Measurements from ENCODE around the gene MBNL1. TPM values are rescaled to one million over a fixed set of nuclear protein-coding genes. Genes with fewer than 3 reads are reported as not detected.
"Not testable (repeated sequence)": the region's sequence is repeated elsewhere in the genome, so short reads cannot be mapped to it uniquely, and the experiment has no call there.

Gene MBNL1
- total RNA-seq, 4 donors from 2014 or later: 353 to 653 (median 495) TPM

DNA sequence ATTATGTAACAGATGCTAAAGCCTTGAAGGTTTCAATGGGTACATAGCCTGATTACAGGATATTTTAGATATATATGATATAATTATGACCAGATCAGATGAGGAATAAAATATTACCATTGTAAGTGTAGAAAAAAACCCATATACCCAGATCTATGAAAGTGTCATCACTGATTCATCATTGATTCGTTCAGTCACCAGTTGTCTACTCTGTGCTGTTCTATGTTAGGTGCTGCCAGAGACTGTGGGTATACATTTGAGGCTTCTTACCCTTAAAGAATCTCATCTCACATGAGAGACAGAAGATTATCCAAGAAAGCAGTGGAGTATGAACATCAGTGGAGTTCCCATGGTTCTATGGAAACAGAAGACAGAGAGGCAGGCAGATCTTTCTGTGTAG is 92.2 kb downstream of the MBNL1 start:
- no peaks in the 10 kb centered on the region for H3K9me3 ChIP-seq
- peak overlapping the region in 1 of 4 donors; percentile 20 for H3K27ac ChIP-seq
- H3K4me1 ChIP-seq: peaks cover 0 to 83% (median 17%) of the 10 kb centered on the region in 4 donors
- H3K27me3 ChIP-seq: no peaks in the 10 kb centered on the region
- H3K4me3 ChIP-seq: no peak overlapping the region
- peaks cover 0 to 3% (median 0%) of the 10 kb centered on the region in 3 donors for H3K36me3 ChIP-seq
- no peak for DNase-seq (ENCODE audit: low spot score in 2 of 2)
- TF ChIP-seq EP300 (IDR thresholded peaks at IDR 0.05): no peak
- TF ChIP-seq CTCF (IDR thresholded peaks at IDR 0.05): no peak
- no peak for TF ChIP-seq POLR2A (IDR thresholded peaks at IDR 0.05)
- 96 to 100% methylated on average over 1 of the region's 1 CpG for WGBS, 2 donors

DNA sequence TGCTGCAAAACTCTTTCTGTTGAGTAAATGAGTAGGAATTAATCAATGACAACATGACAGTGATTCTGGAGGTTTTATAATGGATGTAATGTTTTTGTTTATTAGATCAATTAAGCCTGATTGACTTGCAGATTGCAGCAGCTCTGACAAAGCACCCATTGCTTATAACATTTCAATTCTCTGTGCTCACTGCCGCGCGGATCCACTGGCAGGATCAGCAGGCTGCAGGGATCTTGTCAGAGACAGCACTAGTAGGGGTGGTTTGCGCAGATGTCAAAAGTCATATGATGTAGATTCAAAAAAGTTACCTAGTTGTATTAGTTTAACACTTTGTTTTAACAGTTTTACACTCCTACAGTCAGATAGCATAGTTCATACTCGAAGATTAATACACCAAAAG is 93.4 kb downstream of the MBNL1 start:
- Histone ChIP-seq H3K4me3 (no peak overlapping the region), H3K27ac (no peak overlapping the region), H3K27me3 (no peaks in the 10 kb centered on the region), H3K9me3 (peaks cover 0 to 1% (median 0%) of the 10 kb centered on the region in 4 donors), H3K4me1 (peaks cover 0 to 77% (median 17%) of the 10 kb centered on the region in 4 donors), H3K36me3 (peaks cover 0 to 3% (median 0%) of the 10 kb centered on the region in 3 donors)
- DNase-seq (ENCODE audit: low spot score in 2 of 2): no peak
- no peak for TF ChIP-seq POLR2A (IDR thresholded peaks at IDR 0.05)
- TF ChIP-seq EP300 (IDR thresholded peaks at IDR 0.05): no peak
- TF ChIP-seq CTCF (IDR thresholded peaks at IDR 0.05): no peak
- 80 to 81% methylated on average over 5 of the region's 5 CpGs for WGBS, 2 donors

- peak overlapping the region in 1 of 4 donors; percentile 8 for H3K27ac ChIP-seq
- H3K9me3 ChIP-seq: peaks cover 0 to 11% (median 0%) of the 10 kb centered on the region in 4 donors
- H3K27me3 ChIP-seq: no peaks in the 10 kb centered on the region
- no peak for TF ChIP-seq EP300 (IDR thresholded peaks at IDR 0.05)
- TF ChIP-seq POLR2A (IDR thresholded peaks at IDR 0.05): no peak
- no peak for TF ChIP-seq CTCF (IDR thresholded peaks at IDR 0.05)
- H3K4me1 ChIP-seq: peaks cover 0 to 63% (median 18%) of the 10 kb centered on the region in 4 donors
- H3K36me3 ChIP-seq: peaks cover 0 to 6% (median 0%) of the 10 kb centered on the region in 3 donors
- DNase-seq (ENCODE audit: low spot score in 2 of 2): no peak
- no peak overlapping the region for H3K4me3 ChIP-seq
Measured at GRCh38 chr3:152364237-152364636, 95.5 kb downstream of the MBNL1 start.

- peaks cover 0 to 6% (median 0%) of the 10 kb centered on the region in 3 donors for H3K36me3 ChIP-seq
- peak overlapping the region in 1 of 4 donors; percentile 20 for H3K27ac ChIP-seq
- WGBS, 2 donors: 64 to 72% methylated on average over 2 of the region's 2 CpGs
- H3K9me3 ChIP-seq: peaks cover 0 to 11% (median 0%) of the 10 kb centered on the region in 4 donors
- no peak overlapping the region for H3K4me3 ChIP-seq
- no peaks in the 10 kb centered on the region for H3K27me3 ChIP-seq
- no peak for TF ChIP-seq EP300 (IDR thresholded peaks at IDR 0.05)
- no peak for TF ChIP-seq CTCF (IDR thresholded peaks at IDR 0.05)
- no peak for TF ChIP-seq POLR2A (IDR thresholded peaks at IDR 0.05)
- H3K4me1 ChIP-seq: peaks cover 0 to 62% (median 19%) of the 10 kb centered on the region in 4 donors
- DNase-seq (ENCODE audit: low spot score in 2 of 2): no peak
Measured at GRCh38 chr3:152365126-152365525, 96.4 kb downstream of the MBNL1 start.

DNA sequence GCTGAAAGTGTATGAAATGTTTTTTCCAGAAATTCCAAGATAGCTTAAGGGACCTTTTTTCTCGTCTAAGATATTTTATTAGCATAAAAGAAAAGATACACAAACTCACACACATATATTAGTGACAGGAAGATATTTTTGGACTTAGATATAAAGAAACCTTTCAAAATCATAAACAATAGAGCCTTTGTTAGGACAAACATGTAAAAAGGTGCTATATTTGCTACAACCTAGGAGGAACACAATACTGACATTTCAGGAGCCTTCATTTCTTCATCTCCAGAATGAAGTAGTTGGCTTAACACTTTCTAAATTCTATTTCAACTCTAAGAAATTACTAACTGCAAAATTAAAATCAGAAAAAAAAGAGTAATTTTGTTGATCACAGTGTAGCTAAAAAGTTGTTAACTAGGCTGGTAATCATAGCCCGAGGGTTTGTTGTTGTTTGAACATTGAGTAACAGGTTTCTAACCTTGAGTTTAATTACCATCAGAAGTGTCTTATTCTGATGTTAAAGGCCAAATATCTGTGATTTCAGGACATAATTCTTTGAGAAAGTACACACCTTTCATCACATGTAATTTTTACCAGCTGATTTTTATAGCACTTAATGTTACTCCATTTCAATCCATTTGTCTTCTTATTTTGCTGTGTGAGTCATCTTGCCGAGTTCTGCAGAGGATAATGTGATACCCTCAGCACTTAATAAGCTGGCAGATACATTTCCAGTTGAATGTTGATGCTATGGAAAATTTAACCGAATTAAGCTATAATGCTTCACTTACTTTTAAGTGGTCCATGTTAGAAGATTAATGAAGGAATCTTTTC is 97.3 kb downstream of the MBNL1 start:
- Histone ChIP-seq H3K4me3 (no peak overlapping the region), H3K9me3 (peaks cover 0 to 11% (median 0%) of the 10 kb centered on the region in 4 donors), H3K27ac (peak overlapping the region in 1 of 4 donors; percentile 3), H3K4me1 (peaks cover 0 to 63% (median 19%) of the 10 kb centered on the region in 4 donors), H3K36me3 (peaks cover 0 to 6% (median 0%) of the 10 kb centered on the region in 3 donors), H3K27me3 (no peaks in the 10 kb centered on the region)
- no peak for DNase-seq (ENCODE audit: low spot score in 2 of 2)
- 56 to 60% methylated on average over 4 of the region's 4 CpGs for WGBS, 2 donors
- TF ChIP-seq POLR2A (IDR thresholded peaks at IDR 0.05) (no peak), EP300 (IDR thresholded peaks at IDR 0.05) (no peak), CTCF (IDR thresholded peaks at IDR 0.05) (no peak)

- not testable (repeated sequence) for H3K4me3 ChIP-seq; H3K27ac ChIP-seq; H3K36me3 ChIP-seq; H3K27me3 ChIP-seq; DNase-seq (ENCODE audit: low spot score in 2 of 2)
- Histone ChIP-seq H3K4me1 (peaks cover 0 to 59% (median 16%) of the 10 kb centered on the region in 4 donors), H3K9me3 (peaks cover 0 to 12% (median 0%) of the 10 kb centered on the region in 4 donors)
- 77 to 82% methylated on average over 2 of the region's 2 CpGs for WGBS, 2 donors
Measured at GRCh38 chr3:152367192-152367591, 98.5 kb downstream of the MBNL1 start.

GRCh38 chr3:152372633-152373032 is 103.9 kb downstream of the MBNL1 start:
- Histone ChIP-seq H3K9me3 (peaks cover 0 to 13% (median 0%) of the 10 kb centered on the region in 4 donors), H3K4me1 (peaks cover 4 to 61% (median 16%) of the 10 kb centered on the region in 4 donors), H3K36me3 (peaks cover 0 to 11% (median 0%) of the 10 kb centered on the region in 3 donors)
- not testable (repeated sequence) for H3K27ac ChIP-seq; H3K4me3 ChIP-seq; DNase-seq (ENCODE audit: low spot score in 2 of 2); H3K27me3 ChIP-seq
- WGBS, 2 donors: 95 to 100% methylated on average over 6 of the region's 6 CpGs

All from tibial nerve (tissue), 4 donors.